HL-60/S4 treated with phorbol 12-myristate 13-acetate at 8.2 ng/mL for 4 days and 3 days (cell line): ENCODE measurements around the gene NEU2.
"Not testable (repeated sequence)": the region's sequence is repeated elsewhere in the genome, so short reads cannot be mapped to it uniquely, and the experiment has no call there.

Experiments
- in situ Hi-C: fragments of 300-500 bp; cut with MboI; formaldehyde crosslinking; loops from 2 replicates; pipeline ENCODE4 v1.15.0; 2022; ENCODE audit warnings: low sequenced_read_pairs

NEU2 gene

GRCh38 chr2:233034091-233034882 is 1.8 kb downstream of the NEU2 start:
- in situ Hi-C loops: no loop called here

DNA sequence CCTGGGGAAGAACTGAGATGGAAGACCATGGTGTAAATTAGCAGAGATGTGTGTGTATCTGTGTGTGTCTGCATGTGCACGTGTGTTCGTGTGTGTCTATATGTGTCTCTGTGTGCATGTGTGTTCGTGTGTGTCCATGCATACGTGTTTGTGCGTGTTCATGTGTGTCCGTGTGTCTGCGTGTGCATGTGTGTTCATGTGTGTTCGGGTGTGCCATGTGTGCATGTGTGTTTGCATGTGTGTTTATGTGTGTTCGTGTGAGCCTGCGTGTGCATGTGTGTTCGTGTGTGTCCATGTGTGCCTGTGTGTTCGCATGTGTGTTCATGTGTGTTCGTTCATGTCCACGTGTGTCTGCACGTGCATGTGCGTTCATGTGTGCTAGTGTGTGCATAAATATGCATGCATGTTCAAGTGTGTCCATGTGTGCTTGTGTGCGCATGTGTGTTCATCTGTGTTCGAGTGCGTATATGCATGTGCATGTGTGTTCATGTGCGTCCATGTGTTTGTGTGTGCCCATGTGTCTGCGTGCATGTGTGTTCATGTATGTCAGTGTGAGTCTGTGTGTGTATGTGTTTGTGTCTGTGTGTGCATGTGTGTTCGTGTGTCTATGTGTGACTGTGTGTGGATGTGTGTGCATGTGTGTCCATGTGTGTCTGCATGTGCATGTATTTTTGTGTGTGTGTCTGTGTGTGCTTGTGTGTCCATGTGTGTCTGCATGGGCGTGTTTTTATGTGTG is 3.1 kb downstream of the NEU2 start:
- in situ Hi-C loops: no loop called here

DNA sequence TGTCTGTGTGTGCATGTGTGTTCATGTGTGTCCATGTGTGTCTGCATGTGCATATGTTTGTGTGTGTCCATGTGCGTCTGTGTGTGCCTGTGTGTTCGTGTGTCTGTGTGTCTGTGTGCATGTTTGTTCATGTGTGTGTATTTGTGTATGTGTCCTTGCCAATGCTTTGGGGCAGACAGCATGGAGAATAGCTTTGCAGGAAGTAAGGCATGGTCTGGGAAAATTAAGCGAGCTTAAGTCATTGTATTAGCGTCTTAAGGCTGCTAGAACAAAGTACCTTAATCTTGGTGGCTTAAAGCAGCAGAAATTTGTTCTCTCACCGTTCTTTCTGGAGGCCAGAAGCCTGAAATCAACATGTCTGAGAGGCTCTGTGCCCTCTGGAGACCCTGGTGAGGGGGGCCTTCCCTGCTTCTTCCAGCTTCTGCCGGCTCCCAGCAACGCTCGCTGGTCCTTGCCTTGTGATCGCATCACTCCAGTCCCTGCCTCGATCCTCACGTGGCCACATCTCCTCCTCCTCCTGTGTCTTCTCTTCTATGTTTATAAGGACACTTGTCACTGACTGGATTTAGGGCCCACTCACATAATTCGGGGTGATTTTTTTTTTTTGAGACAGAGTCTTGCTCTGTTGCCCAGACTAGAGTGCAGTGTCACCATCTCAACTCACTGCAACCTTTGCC is 3.8 kb downstream of the NEU2 start:
- in situ Hi-C loops: no loop called here

GRCh38 chr2:233037078-233037477 is 4.6 kb downstream of the NEU2 start:
- in situ Hi-C loops: no loop called here

DNA sequence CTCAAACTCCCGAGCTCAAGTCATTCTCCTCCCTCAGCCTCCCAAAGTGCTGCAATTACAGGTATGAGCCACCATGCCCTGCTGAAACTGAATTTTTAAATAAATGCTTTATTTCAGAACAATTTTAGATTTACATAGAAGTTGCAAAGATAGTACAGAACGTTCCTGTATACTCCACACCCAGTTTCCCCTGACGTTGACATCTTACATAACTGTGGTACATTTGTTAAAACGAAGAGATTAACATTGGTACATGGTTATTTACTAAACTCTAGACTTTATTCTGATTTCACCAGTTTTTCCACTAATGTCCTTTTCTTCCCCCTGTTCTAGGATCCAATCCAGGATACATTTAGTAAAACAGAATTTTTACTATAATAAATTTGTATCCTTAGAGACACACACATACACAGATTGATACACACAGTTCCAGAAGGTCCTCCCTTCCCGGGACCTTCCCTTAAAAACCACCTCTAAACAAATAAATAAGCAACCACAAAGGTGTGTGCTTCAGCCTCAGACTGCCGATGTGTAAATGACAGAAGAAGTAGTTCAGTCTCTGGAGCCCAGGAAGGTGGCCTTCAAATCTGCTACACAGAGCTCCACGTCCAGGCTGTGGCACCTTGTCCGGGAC is 6.9 kb downstream of the NEU2 start:
- in situ Hi-C loops: no loop called here

DNA sequence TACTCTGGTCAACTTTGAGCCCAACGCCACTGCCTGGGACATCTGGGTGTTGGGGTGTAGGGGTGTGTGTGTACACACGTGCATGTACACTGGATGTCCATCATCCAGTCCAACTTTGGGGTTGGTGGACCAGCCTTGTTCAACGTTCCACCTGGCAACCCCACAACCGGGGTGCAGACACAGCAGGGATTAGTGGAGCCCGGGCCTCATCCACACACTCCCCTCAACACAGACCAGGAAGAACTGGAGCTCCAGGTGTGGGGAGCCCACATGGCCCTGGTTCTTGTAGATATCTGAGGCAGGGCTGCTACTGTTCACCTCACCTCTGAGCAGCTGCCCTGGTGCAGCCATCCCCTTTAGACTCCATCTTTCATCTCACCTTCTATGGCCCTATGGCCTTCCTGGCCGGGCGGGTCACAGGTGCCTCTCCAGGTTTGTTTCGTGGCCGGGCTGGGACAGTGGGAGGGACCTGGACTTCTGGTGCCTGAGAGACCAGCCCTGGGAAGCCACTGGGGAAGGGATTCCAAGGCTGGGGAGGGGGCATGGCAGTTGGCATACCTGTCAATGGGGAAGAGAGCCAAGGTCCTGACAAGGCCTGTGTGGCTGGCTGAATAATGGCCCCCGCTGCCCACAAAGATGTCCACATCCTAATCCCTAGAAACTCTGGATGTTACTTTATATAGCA is 7.5 kb downstream of the NEU2 start:
- in situ Hi-C loops: no loop called here

DNA sequence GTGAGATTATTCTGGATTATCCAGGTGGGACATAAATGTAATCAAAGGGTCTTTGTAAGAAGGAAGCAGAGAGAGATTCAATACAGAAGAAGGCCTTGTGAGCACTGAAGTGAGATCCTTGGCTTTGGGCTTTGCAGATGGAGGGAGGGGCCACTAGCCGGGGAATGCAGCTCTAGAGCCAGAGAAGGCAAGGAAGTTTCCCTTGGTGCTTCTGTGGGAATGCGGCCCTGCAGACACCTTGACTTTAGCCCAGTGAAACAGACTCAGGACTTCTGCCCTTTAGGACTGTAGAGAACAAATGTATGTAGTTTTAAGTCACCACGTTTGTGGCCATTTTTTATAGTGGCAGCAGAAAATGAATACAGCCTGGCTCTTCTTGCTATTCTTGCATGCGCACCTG is 8.1 kb downstream of the NEU2 start:
- in situ Hi-C loops: no loop called here

DNA sequence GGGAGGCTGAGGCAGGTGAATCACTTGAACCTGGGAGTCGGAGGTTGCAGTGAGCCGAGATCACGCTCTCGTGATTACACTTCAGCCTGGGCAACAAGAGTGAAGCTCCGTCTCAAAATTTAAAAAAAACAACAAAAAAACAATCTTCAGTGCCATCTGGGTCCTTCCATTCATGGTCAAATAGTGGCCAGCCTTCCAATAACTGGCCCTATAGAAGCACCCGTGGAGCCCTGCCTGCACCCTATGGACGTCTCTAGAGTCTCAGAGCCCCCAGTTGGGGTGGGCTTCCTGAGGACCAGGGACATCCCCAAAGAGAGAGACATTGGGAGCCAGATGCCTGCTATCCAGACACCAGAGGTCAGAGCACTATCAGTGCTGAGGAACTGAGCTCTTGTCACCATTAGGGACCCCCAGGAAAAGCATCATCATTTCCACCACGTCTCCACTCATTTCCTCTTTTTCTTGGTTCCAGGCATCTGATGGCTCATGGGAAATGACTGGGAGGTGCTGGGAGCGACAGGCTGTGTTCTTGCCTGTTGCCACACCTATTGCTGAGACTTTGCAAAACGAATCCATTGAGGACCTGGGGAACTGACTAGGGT is 9.4 kb downstream of the NEU2 start:
- in situ Hi-C loops: no loop called here

DNA sequence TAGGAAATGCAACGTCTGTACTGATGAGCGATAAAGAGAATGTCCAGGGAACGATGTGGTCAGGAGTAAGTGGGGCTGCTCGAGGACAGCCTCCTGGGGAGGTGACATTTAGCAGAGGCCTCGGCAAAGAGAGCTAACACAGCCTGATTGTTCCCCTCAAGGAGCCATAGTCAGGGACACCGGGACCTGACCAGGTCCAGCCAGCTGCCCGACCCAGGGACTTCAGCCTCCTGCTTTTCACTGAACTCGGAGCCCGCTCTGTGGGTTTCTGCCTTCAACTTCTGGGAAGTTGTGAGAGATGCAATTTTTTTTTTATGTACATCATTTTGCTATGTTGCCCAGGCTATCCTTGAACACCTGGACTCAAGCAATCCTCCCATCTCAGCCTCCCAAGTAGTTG is 10.1 kb downstream of the NEU2 start:
- in situ Hi-C loops: no loop called here

DNA sequence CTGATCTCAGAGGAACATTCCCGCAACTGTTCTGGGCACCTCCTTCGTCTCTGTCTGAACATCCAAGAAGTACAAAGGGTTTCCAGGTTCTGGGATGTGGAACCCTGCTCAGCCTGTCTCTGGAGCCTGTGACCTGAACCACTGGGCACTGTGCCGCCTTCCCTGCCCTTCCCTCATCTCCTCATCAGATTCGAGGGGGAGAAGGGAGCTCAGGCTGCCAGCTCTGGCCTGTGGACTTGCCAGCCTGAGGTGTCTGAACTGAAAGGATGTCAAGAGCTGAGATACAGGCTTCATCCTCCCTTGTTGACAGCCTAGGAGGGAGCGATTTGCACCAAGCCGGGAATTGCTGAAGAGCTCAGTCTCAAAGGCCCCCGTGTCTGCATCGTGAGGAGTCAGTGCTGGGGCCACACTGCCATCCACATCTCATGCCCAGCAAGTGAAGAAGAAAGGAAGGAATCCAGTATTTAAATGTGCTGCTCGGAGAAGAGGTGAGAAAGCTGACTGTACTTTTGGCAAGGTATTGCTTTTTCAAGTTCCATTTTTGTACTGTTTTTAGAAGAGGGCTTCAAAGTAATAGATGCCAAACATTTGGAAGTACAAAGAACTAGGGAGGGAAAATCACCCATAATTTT is 12.6 kb downstream of the NEU2 start:
- in situ Hi-C loops: no loop called here

GRCh38 chr2:233047206-233047605 is 14.7 kb downstream of the NEU2 start:
- in situ Hi-C loops: no loop called here

DNA sequence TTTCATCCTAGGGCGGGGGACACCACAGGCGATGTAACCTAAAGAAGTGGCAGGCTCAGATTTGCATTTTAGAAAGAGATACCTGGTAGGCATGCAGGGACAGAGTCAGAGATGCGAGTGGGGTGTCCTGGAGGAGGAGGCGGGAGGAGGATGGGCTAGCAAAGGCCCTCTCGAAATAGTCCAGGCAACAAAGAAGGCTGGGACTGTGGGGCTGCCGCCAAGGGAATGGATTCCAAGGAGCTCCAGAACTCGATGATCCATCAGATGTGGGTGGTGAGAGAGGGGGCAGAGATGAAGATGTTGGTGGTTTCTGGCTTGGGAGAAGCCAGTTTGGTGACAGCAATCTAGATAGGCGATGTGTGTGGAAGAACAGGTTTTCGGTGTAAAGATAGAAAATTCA is 15.2 kb downstream of the NEU2 start:
- in situ Hi-C loops: no loop called here

DNA sequence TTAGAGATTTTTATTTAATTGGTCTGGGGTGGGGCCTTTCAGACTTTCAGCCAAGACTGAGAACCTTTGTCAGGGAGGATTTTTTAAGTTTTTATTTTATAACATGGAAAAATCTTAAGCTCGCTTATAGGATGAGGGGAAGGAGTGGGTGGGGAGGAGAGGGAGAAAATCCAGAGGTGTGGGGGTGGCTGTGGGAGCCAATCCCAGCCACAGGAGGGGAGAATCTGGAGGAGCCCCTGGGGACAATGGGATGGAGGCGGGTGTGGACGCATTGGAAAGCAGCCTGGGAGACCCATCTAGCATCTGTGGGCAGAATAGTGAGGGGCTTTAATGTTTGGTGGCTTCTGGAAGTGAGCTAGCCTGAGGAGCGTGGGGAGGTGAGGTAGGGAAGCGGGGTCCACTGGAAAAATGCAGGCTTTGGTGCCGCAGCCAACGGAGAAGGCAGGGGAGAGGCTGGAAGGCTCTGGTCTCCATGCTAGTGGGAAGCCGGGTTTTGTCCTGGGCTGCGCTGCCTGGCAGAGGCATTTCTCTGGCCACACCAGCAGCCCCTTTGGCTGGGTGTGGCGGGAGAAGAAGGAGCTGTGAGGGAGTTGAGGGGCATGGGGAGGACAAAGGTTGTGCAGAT is 16.2 kb downstream of the NEU2 start:
- in situ Hi-C loops: no loop called here

- in situ Hi-C loops: no loop called here
These were observed 16.8 kb downstream of the NEU2 start for GRCh38 chr2:233049194-233049761.

GRCh38 chr2:233051241-233052149 is 19.0 kb downstream of the NEU2 start:
- in situ Hi-C loops: no loop called here

DNA sequence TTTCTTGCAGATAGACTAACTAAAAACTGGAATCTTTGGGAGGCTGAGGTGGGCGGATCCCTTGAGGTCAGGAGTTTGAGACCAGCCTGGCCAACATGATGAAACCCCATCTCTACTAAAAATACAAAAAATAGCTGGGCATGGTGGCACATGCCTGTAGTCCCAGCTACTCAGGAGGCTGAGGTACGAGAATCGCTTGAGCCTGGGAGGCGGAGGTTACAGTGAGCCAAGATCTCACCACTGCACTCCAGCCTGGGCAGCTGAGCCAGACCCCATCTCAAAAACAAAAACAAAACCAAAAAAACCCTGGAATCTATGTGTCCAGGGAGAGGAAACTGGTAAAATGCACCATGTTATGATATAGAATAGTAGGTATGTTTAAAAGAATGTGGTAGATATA is 20.0 kb downstream of the NEU2 start:
- in situ Hi-C loops: not testable (repeated sequence)

DNA sequence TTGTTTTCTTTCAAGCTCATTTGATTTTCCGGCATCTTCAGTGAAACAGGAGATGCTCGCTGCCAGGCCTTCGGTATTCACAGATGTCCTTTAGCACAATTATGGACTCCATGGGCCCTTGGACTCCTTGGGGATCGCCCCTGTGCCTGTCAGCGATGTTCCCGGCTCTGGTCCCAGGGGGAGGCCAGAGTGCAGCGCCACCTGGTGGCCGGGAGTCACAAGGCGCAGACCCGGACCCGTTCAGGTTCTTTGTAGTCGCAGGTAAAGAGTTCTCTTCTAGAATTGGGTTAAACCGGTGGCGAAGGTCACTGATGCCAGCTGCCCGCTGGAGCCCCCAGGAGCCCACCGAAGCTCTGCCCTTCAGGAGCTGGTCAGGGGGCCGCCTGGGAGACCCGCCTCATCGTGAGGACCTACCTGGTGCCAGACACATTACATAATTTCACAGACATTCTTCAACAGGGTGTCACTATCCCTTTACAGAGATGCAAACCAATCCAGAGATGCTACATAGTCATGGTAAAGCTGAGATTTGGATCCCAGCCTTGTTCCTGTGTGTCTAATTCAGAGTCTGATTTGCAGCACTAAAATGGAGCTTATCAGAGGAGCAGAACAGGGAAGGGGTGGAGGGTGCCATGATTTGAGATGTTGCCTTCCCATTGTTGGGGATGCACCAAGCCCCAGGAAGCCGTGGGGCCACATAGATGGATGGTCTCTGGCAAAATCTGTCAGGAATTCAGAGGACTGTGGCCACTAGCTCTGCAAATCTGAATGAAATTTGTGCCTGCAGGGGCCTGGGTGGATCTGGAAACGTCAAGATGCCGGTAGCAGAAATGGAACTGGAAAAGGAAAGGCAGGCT is 21.7 kb downstream of the NEU2 start:
- in situ Hi-C loops: no loop called here
